CD14-positive monocyte (primary cell): ENCODE results near the gene ACSL5. TPM values are rescaled to one million over a fixed set of nuclear protein-coding genes. Genes with fewer than 3 reads are reported as not detected.

Experiments used
- DNase-seq, 3 donors: peaks; one replicate each; pipeline ENCODE4 v3.0.0-alpha.2; 2011 to 2022
- H2AFZ ChIP-seq: 2 replicates; pipeline ENCODE4 v1.6.0; 2012; ENCODE audit warnings: mild to moderate bottlenecking, low read depth, low read length, inconsistent platforms; ENCODE audit not compliant: insufficient read depth, poor library complexity, severe bottlenecking
- H3K27ac ChIP-seq, 2 donors: 1 replicate in 1 of 2; 2 replicates in 1 of 2; pipeline ENCODE4 v1.5.1; 2012 to 2013; ENCODE audit warnings: low read length in 2 of 2, control low read depth in 1 of 2, inconsistent platforms in 1 of 2, low read depth in 1 of 2, mild to moderate bottlenecking in 1 of 2
- H3K27me3 ChIP-seq, 2 donors: one replicate each; pipeline versions ENCODE4 v1.6.0 to v1.6.1; 2011 to 2013; ENCODE audit warnings: low read length in 2 of 2; ENCODE audit not compliant: control insufficient read depth in 2 of 2, insufficient read depth in 2 of 2
- H3K36me3 ChIP-seq, 2 donors: replicated peaks in 1 of 2; 1 replicate in 1 of 2; 2 replicates in 1 of 2; pipeline versions ENCODE4 v1.5.1 to v1.6.1; 2012 to 2013; ENCODE audit warnings: low read length in 2 of 2, control low read depth in 1 of 2, inconsistent platforms in 1 of 2, mild to moderate bottlenecking in 1 of 2; ENCODE audit not compliant: insufficient read depth in 2 of 2, control insufficient read depth in 1 of 2
- H3K4me1 ChIP-seq, 2 donors: 1 replicate in 1 of 2; 2 replicates in 1 of 2; pipeline versions ENCODE4 v1.5.1 to v1.6.1; 2012 to 2013; ENCODE audit warnings: low read length in 2 of 2, control low read depth in 1 of 2, inconsistent platforms in 1 of 2, mild to moderate bottlenecking in 1 of 2, moderate library complexity in 1 of 2; ENCODE audit not compliant: insufficient read depth in 2 of 2, control insufficient read depth in 1 of 2
- H3K4me2 ChIP-seq: replicated peaks from 2 replicates; pipeline ENCODE3; 2012; ENCODE audit warnings: low read length, moderate library complexity, mild to moderate bottlenecking; ENCODE audit not compliant: poor library complexity, severe bottlenecking; ENCODE audit errors: extremely low read depth
- H3K4me3 ChIP-seq, 3 experiments: fragments of 200-600 bp in 1 of 3; sonication (generic) in 1 of 3; replicated peaks in 1 of 3; 1 replicate in 2 of 3; 2 replicates in 1 of 3; pipeline ENCODE4 v1.5.1; 2011 to 2013; ENCODE audit warnings: low read length in 3 of 3, mild to moderate bottlenecking in 3 of 3, control low read depth in 2 of 3, low read depth in 2 of 3, inconsistent platforms in 1 of 3, moderate library complexity in 1 of 3
- H3K79me2 ChIP-seq: 2 replicates; pipeline ENCODE4 v1.6.0; 2012; ENCODE audit warnings: mild to moderate bottlenecking, control low read depth, inconsistent platforms, low read length, moderate library complexity; ENCODE audit not compliant: insufficient read depth
- H3K9ac ChIP-seq: 2 replicates; pipeline ENCODE4 v1.6.0; 2017; ENCODE audit warnings: low read length, mild to moderate bottlenecking; ENCODE audit not compliant: insufficient read depth, poor library complexity, severe bottlenecking
- H3K9me3 ChIP-seq, 2 donors: replicated peaks in 1 of 2; 1 replicate in 1 of 2; 2 replicates in 1 of 2; pipeline versions ENCODE4 v1.5.1 to v1.6.1; 2012 to 2013; ENCODE audit warnings: low read length in 2 of 2, control low read depth in 1 of 2; ENCODE audit not compliant: control insufficient read depth in 1 of 2, insufficient read depth in 1 of 2
- H4K20me1 ChIP-seq: 2 replicates; pipeline ENCODE4 v1.6.0; 2012; ENCODE audit warnings: mild to moderate bottlenecking, low read length, control low read depth, moderate library complexity; ENCODE audit not compliant: insufficient read depth
- H3K27ac Mint-ChIP-seq, 7 donors: one replicate each; pipeline ENCODE4 v1.8.0; 2020; ENCODE audit warnings: mild to moderate bottlenecking in 7 of 7, mixed read lengths in 7 of 7, moderate library complexity in 6 of 7, inconsistent platforms in 2 of 7
- H3K27me3 Mint-ChIP-seq, 3 donors: one replicate each; pipeline ENCODE4 v1.8.0; 2021 to 2022; ENCODE audit warnings: low read depth in 3 of 3, mild to moderate bottlenecking in 3 of 3, mixed read lengths in 3 of 3, moderate library complexity in 3 of 3, inconsistent platforms in 1 of 3
- H3K36me3 Mint-ChIP-seq, 2 donors: one replicate each; pipeline ENCODE4 v1.8.0; 2020; ENCODE audit warnings: mixed read lengths in 2 of 2, inconsistent platforms in 1 of 2, mild to moderate bottlenecking in 1 of 2
- H3K4me1 Mint-ChIP-seq: one replicate; pipeline ENCODE4 v1.8.0; 2020; ENCODE audit warnings: mild to moderate bottlenecking, mixed read lengths
- H3K4me3 Mint-ChIP-seq, 2 donors: one replicate each; pipeline ENCODE4 v1.8.0; 2020; ENCODE audit warnings: mild to moderate bottlenecking in 2 of 2, mixed read lengths in 2 of 2, moderate library complexity in 1 of 2
- H3K9me3 Mint-ChIP-seq, 7 donors: one replicate each; pipeline ENCODE4 v1.8.0; 2020 to 2022; ENCODE audit warnings: mixed read lengths in 7 of 7, mild to moderate bottlenecking in 6 of 7, moderate library complexity in 6 of 7, inconsistent platforms in 2 of 7
- WGBS: methylation state at CpG from one replicate; pipeline ENCODE4 v1.1.5; 2013; ENCODE audit warnings: missing lambda C conversion rate; ENCODE audit not compliant: insufficient coverage; 5-methylcytosine and 5-hydroxymethylcytosine counted together
- intact Hi-C, 2 donors: fragments of 100-400 bp; cut with micrococcal nuclease; formaldehyde crosslinking; loops; one replicate each; pipeline versions ENCODE4 v1.15.0 to v1.15.1; 2023
- polyA plus RNA-seq, 3 donors: library from polyadenylated mRNA; depleted of rRNA in 1 of 3; unstranded in 2 of 3; stranded (reverse) in 1 of 3; fragments of 300-500 nt in 2 of 3; fragments of >200 nt in 1 of 3; fragmentation: Illumina TruSeq in 2 of 3; gene quantifications; 1 replicate in 2 of 3; 2 replicates in 1 of 3; pipeline ENCODE4 v1.2.3, GENCODE V29; 2012 to 2021
- TF ChIP-seq, protein P1 (sequence below): fragments of 200-600 bp; IDR thresholded peaks from one replicate; pipeline ENCODE4 v1.8.0; 2022; ENCODE audit warnings: antibody characterized with exemption, mild to moderate bottlenecking

The ACSL5 gene
- polyA plus RNA-seq, 3 donors: 27.5 to 44.4 (median 37.5) TPM

- Histone ChIP-seq H3K27ac (no peak overlapping the region), H4K20me1 (no peaks in the 10 kb centered on the region), H3K9ac (no peak overlapping the region), H3K36me3 (no peaks in the 10 kb centered on the region), H3K4me1 (peaks cover 12 to 16% of the 10 kb centered on the region in 2 donors), H3K27me3 (no peaks in the 10 kb centered on the region), H3K4me3 (no peak overlapping the region), H3K9me3 (no peaks in the 10 kb centered on the region), H2AFZ (no peak overlapping the region), H3K79me2 (no peaks in the 10 kb centered on the region), H3K4me2 (no peak overlapping the region)
- no peak overlapping the region for H3K4me3 Mint-ChIP-seq
- no peak for DNase-seq
- TF ChIP-seq, protein P1, sequence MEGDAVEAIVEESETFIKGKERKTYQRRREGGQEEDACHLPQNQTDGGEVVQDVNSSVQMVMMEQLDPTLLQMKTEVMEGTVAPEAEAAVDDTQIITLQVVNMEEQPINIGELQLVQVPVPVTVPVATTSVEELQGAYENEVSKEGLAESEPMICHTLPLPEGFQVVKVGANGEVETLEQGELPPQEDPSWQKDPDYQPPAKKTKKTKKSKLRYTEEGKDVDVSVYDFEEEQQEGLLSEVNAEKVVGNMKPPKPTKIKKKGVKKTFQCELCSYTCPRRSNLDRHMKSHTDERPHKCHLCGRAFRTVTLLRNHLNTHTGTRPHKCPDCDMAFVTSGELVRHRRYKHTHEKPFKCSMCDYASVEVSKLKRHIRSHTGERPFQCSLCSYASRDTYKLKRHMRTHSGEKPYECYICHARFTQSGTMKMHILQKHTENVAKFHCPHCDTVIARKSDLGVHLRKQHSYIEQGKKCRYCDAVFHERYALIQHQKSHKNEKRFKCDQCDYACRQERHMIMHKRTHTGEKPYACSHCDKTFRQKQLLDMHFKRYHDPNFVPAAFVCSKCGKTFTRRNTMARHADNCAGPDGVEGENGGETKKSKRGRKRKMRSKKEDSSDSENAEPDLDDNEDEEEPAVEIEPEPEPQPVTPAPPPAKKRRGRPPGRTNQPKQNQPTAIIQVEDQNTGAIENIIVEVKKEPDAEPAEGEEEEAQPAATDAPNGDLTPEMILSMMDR: no peak
- H3K36me3 Mint-ChIP-seq: no peaks in the 10 kb centered on the region
- H3K9me3 Mint-ChIP-seq: no peaks in the 10 kb centered on the region
- 100% methylated on average over 2 of the region's 4 CpGs for WGBS
- intact Hi-C loops: no loop called here
- peaks cover 5 to 17% (median 5%) of the 10 kb centered on the region in 3 donors for H3K27me3 Mint-ChIP-seq
- H3K27ac Mint-ChIP-seq: peak overlapping the region in 1 of 7 donors; percentile 51
- peaks cover 13% of the 10 kb centered on the region for H3K4me1 Mint-ChIP-seq
These were observed 40.5 kb upstream of the ACSL5 start for GRCh38 chr10:112333452-112333851.

DNA sequence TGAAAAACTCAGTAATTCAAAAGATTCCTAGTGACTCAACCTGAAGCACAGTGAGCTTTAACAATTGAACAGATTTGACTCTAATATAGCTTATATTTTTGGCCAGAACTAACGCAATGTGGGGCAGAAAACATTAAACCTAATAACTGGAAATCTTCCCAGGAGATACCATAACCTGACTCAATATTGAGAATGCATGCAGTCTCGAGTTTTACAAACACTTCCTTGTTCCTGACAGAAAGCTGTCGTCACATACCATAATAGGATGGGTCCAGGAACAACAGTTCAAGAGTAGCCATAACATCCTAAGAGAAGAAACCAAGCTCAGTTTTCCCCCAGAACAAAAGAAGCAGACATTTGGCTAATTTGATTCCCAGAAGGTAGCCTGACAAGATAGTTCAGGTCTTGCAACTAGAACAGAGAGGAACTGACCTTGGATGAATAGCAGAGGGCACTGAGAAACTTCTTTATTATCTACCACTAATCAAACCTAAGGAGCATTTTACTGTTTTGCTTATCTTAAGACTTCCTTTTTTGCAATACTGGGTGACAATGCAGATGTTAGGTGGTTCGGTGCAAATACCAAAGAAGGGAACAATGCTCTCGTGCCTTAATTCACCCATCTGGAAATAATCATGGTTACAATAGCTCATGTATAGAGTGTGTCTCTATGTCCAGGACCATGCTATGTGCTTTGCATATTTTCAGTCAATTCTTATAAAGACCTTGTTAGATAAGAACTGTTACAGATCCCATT, 38.6 kb upstream of the ACSL5 start:
- intact Hi-C loops: no loop called here
- H3K79me2 ChIP-seq: no peaks in the 10 kb centered on the region
- no peak overlapping the region for H3K9ac ChIP-seq
- 33% methylated on average over 3 of the region's 5 CpGs for WGBS
- TF ChIP-seq, protein P1: no peak
- peak in 2 of 3 donors; percentile 3 to 24 for DNase-seq
- Mint-ChIP-seq H3K36me3 (no peaks in the 10 kb centered on the region), H3K27ac (peak overlapping the region in 4 of 7 donors; percentile 9 to 72 (median 24)), H3K9me3 (no peaks in the 10 kb centered on the region), H3K4me1 (peaks cover 13% of the 10 kb centered on the region), H3K27me3 (peaks cover 4 to 10% (median 5%) of the 10 kb centered on the region in 3 donors), H3K4me3 (no peak overlapping the region)
- H4K20me1 ChIP-seq: no peaks in the 10 kb centered on the region
- peaks cover 12 to 16% of the 10 kb centered on the region in 2 donors for H3K4me1 ChIP-seq
- H3K9me3 ChIP-seq: no peaks in the 10 kb centered on the region
- H3K36me3 ChIP-seq: no peaks in the 10 kb centered on the region
- no peaks in the 10 kb centered on the region for H3K27me3 ChIP-seq
- peak overlapping the region in 1 of 2 donors; percentile 23 for H3K27ac ChIP-seq
- peak overlapping the region in 1 of 3 experiments; percentile 8 for H3K4me3 ChIP-seq
- H3K4me2 ChIP-seq: peak overlapping the region; percentile 24
- H2AFZ ChIP-seq: peak overlapping the region; percentile 51
